Brain pericyte (primary cell): ENCODE data around the gene HSPB1.
"Not testable (repeated sequence)": the region's sequence is repeated elsewhere in the genome, so short reads cannot be mapped to it uniquely, and the experiment has no call there.

Experiments used
- DNase-seq: peaks from one replicate; pipeline ENCODE4 v3.0.0-alpha.2; 2012; ENCODE audit warnings: low read depth, low spot score

The HSPB1 gene

DNA sequence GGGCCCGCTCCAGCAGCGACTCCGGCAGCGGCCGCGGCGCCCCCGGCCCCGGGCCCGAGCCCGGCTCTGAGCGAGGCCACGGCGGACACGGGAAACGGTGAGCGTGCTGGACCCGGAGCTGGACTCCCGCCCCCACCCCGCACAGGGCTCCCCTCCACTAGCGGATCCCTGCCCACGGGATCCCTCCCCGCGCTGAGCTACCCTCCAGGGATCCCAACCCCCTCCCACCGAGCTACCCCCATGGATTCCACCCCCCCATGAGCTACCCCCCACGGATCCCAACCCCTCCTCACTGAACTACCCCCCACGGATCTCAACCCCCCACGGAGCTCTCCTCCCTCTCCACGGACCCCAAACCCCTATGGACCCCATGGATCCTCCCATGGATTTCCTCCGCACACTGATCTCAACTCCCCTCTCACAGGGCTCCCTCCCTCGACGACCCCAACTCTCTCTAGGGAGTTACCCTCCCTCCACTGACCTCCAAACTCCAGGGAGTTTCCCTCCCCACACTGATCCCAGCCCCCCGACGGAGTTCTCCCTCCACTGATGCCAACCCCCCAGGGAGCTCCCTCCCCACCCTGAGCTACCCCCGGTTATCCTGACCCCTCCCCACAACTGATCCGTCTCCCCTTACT lies 20.6 kb upstream of the HSPB1 start:
- no peak for DNase-seq

DNA sequence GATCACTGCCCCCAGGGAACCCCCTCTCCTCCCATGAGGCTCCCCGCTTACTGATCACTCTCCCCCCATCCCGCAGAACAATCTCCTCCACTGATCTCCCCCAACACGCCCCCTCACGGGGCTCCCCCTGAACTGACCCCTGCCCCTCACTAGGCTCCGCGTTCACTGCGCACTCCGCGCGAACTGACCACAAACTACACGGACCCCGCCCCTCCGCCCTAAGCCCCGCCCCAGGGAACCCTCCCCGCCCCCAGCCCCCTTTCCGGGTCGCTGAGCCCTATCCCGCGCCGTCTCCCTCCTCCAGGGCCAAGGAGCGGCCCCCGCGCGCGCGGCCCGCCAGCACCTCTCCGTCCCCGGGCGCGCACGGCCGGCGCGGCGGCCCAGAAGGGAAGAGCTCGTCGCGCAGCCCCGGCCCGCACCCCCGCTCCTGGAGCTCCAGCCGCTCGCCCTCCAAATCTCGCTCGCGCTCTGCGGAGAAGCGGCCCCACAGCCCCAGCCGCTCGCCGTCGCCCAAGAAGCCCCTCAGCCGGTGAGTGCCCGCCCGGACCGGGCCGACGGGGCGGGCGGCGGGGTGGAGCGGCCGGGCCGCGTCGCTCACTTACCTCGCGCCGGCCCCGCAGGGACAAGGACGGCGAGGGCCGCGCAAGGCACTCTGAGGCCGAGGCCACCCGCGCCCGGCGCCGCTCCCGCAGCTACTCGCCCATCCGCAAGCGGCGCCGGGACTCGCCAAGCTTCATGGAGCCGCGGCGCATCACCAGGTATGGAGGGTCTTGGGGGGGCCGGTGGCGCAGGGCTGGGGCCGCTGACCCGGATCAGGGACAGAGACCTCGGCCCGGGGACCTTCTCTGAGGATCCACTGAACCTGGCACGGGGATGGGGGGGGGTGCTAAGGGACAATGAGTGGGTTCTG lies 19.9 kb upstream of the HSPB1 start:
- no peak for DNase-seq

DNA sequence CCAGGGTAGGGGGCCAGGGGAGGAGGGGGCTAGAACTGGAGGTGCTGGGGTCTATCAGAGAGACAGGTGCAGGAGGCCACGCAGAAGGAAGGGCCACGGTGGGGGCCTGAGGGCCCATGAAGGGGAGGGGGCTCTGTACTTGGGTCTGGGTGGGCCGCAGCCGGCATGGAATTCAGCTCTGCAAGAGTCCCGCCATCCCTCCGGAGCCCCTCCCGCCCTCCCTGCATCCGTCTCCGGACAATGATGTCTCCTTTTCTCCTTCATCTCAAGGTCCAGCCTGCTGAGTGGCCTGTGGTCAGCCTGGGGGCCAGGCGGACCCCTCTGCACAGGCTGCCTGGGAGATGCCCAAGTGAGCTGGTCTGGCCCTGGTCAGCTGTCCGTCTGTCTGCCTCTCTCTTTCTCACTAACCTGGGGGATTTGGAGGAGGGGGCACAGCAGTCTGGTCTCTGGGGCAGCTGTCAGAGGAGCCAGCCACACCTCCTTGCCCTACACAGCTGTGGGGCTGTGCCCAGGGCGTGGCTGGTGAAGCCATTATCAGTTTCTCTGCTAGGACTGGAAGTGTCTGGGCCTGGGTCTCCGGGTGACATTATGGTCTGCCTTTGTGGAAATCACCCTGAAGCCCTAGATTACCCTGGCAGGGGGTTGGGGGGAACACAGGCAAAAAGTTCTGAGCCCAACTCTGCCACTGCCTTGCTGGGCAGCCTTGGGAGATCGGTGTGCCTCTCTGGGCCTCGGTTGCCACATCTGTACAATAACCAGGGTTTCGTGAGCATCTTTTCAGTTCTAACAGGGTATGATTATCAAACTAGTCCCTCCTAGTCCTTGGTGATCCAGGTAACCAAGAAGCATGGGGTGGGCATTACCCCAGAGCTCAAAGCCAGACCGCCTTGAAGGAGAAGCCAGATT lies 19.0 kb upstream of the HSPB1 start:
- no peak for DNase-seq

DNA sequence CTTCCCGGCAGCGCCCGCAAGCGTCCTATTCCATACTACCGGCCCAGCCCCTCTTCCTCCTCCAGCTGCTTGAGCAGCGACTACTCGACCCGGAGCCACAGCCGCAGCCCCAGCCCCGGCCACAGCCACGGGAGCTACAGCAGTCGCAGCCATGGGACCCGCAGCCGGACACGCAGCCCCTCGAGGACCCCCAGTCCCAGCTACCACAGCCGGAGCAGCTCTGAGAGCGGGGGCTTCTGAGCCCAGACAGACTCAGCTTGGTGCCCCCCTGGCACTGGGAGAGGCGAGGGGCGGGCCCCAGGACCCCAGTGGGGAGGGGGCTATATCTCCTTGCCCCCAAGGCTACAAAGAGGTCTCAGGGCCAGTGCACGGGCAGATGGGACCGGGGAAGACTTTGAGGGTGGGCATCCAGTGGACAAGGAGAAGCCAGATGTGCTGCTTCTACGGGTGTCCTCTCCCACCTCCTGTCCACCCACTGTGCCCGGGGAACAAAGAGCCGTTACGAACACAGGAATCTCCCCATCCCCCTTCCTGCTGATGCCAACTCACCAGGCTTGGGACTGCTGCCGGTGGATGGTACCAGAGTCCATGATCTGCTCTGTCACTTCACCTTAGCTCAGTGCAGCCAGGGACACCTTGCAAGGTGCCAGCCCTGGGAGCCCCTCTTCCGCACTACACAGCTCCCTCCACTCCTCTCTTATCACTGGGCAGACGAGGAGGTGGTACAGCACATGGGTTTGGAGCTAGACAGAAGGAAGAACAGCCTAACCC lies 16.7 kb upstream of the HSPB1 start:
- DNase-seq, result no peak

GRCh38 chr7:76286842-76287403 lies 15.6 kb upstream of the HSPB1 start:
- no peak for DNase-seq

DNA sequence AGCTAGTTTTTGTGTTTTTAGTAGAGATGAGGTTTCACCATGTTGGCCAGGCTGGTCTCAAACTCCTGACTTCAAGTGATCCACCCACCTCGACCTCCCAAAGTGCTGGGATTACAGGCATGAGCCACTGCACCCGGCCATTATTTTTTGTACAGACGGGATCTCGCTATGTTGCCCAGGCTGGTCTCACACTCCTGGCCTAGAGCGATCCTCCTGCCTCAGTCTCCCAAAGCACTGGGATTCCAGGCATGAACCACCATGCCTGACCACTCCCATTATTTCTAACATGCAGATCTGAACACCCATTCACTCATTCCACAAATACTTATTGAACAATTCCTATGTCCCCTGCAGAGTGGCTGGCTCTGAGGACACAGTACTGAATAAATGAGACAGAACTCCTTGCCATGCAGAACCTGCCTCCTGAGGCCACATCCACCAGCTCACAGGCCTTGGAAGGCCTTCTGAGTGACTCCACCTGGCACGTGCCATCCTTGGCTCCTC lies 11.6 kb upstream of the HSPB1 start:
- DNase-seq, result not testable (repeated sequence)

DNA sequence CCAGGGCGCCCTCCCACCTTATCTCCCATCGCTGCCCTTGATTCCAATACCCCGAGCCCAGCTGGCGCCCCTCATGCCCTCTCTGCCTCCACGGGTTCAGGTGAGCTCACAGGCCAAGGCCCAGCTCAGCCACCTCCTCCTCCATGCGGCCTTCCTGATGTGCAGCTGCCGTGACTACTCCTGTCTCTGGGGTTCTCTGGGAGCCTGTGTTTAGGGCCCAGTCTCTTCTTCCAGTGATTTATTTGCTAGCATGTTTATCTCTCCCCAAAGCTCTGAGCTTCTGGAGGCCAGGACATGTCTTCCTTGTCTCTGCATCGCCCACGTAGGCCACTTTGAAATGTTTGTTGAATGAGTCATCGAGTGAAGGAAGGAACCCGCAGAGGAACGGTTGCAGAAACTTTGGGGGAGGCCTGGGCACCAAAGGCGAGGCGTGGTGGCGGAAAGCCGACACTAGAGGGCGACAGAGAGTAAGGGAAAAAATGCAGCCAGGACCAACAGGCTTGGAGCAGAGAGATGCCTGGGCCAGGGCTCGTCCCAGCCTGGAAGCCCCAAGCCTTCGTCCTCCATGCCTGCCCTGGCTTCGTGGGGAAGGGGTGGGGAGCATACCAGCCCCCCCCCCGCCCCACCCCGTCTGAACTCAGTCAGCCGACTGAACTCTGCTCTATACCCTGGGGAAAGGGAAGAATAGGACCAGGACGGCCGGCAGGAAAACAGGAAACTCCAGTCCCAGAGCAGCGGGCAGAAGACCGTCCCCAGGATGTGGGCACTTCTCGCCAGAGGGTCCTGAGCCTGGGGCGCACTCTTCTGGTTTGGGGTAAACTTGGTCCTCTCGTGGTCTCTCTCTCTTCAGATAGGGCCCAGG lies 10.9 kb upstream of the HSPB1 start:
- peak; percentile 87 for DNase-seq

DNA sequence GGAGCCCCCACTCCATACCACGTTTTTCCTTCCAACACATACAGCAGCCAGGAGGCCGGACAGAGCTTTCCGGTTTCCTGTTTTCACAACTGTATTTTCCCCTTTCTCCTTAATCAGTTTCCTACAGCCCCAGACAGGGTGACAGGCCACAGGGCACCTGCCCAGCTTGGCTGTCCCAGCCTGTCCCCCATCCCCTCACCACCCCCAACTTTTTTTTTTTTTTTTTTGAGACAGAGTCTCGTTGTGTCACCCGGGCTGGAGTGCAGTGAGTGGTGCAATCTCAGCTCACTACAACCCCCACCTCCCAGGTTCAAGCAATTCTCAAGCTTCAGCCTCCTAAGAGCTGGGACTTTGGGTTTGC lies 10.3 kb upstream of the HSPB1 start:
- DNase-seq, result no peak

- DNase-seq, result not testable (repeated sequence)
Observed at GRCh38 chr7:76292911-76293310, 9.6 kb upstream of the HSPB1 start.

DNA sequence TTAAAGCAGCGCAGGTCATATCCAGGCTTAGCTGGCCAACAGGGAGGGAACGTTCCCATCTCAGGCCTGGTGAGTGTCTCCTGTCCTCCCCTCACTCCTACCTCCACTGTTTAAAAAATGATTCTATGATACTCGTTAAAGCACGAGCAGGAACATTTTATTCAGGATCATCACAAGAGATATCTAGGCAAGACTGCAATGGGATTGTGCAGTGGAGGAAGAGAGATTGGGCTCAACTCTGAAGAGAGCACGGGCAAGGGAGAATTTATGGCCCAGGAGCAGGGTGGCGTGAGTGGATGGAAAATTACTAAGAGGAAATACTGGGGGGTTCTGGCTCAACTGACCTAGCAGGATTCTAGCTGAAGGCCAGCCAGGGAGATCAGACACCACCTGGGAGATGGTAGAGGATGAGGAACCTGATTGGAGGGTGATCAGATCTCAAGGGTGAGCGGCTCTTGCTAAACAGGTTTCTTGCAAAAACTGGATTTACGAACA lies 9.0 kb upstream of the HSPB1 start:
- no peak for DNase-seq

GRCh38 chr7:76294344-76295024 lies 8.0 kb upstream of the HSPB1 start:
- peak; percentile 71 for DNase-seq

DNA sequence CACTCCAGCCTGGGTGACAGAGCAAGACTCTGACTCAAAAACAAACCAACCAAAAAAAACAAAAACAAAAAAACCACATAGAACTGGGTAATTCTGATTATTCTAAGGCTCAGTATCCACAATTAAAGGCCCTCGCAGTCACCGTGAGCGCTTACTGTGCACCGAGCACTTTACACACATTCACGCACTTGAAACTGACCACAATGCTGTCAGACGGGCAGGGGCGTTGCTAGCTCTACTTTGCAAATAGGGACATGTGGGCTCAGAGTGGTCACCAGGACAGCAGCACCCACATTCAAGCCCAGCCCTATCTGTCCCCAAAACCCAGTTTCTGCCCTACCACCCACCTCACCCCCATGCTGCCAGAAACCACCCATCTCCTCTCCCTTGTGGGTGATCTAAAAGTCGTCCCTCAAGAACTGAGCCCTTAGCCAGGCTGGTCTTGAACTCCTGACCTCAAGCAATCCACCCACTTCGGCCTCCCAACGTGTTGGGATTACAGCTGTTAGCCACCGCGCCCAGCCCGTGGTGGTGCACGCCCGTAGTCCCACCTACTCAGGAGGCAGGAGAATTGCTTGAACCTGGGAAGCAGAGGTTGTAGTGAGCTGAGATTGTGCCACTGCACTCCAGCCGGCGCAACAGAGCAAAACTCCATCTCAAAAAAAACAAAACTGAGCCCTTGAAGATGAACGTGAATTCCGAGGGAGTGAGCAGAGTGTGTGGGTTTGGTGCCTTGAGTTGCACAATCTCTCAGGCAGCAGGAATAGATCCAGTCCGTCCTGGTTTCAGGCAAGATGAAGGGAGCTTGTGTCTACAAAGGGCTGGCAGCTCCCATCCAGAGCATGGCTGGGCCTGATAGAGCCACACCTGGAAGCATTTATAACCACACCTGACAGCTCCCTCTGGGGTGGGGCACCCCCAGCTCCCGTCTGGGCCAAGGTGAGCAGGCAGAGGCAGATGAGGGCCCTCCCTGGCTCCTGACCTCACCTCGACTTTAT lies 5.4 kb upstream of the HSPB1 start:
- no peak for DNase-seq

GRCh38 chr7:76300166-76300731 lies 2.2 kb upstream of the HSPB1 start:
- DNase-seq, result no peak

- no peak for DNase-seq
Observed at GRCh38 chr7:76301000-76301399, 1.5 kb upstream of the HSPB1 start.

DNA sequence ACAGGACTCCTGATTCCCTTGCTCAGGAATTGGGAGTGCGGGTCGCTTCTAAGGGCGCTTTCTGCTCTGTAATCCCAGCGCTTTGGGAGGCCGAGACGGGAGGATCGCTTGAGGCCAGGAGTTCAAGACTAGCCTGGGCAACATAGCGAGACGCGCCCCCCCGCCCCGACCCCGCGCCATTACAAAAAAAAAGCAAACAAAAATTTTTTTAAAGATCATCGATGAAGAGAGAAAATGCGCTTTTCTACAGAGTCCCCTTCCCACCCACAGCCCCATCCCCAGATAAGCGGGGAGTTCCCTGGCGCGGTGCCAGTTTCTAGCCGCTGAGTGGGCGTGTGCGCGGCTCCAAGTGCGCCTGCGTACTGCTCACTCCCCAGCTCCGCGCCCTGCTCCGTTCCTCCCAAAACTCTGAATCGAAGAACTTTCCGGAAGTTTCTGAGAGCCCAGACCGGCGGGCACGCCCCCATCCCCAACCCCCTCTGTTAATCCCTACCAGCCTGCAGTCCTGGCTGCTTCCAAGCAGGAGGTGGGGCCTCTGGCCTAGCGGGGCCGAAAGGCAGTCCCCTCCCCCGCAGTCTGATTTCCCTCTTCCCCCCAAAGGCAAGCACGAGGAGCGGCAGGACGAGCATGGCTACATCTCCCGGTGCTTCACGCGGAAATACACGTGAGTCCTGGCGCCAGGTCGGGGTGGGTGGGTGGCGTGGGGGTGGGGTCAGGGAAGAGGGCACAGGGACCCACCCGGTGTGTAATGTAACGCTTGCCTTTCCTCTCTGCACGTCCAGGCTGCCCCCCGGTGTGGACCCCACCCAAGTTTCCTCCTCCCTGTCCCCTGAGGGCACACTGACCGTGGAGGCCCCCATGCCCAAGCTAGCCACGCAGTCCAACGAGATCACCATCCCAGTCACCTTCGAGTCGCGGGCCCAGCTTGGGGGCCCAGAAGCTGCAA lies 1.0 kb downstream of the HSPB1 start:
- DNase-seq, result peak; percentile 72

- no peak for DNase-seq
Observed at GRCh38 chr7:76304888-76305375, 2.5 kb downstream of the HSPB1 start.
